Amniotic epithelial cell (primary cell): Measurements from ENCODE around the gene ALOX15B.
"Not testable (repeated sequence)": the region's sequence is repeated elsewhere in the genome, so short reads cannot be mapped to it uniquely, and the experiment has no call there.

Source experiments
- DNase-seq: peaks from one replicate; pipeline ENCODE4 v3.0.0-alpha.2; 2010; ENCODE audit warnings: low read depth

Gene ALOX15B

GRCh38 chr17:8062807-8063483, 24.1 kb downstream of the ALOX15B start:
- DNase-seq = peak; percentile 28

DNA sequence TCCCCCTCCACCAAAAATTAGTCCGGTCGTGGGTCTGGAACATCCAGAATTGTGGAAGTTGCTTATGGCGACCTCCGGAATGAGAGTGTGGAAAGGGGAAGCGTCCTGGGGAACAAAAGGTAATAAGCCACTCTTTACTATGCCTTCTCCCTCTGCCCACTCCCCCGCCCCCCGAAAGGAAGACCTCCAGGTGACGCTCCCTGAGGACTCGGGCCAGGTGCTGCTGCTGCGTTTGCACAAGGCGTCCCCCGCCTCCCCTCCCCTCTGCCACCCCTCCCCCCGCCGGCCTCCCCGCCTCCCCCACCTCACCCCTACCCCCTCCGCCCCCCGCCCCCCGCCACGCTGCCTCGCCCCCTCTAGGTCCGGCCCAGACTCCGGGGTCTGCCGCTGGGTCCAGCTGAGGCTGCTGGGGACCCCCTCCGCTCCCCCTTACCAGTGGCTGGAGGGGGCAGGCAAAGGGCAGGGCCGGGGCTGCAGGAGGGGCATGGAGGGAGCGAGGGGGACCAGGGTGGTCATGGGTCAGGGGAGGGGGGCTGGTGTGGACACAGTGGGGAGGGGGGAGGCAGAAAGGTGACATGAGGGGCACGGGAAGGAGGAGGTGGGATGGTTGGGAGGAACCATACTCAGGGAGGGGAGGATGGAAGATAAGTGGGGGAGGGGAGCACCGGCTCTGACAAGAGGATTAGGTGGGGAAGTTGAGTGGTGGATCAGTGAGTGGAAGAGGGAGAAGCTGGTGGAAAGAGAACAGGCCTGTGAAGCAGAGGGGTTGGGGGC, 25.1 kb downstream of the ALOX15B start:
- DNase-seq = no peak

GRCh38 chr17:8064561-8065019, 25.7 kb downstream of the ALOX15B start:
- DNase-seq = no peak

DNA sequence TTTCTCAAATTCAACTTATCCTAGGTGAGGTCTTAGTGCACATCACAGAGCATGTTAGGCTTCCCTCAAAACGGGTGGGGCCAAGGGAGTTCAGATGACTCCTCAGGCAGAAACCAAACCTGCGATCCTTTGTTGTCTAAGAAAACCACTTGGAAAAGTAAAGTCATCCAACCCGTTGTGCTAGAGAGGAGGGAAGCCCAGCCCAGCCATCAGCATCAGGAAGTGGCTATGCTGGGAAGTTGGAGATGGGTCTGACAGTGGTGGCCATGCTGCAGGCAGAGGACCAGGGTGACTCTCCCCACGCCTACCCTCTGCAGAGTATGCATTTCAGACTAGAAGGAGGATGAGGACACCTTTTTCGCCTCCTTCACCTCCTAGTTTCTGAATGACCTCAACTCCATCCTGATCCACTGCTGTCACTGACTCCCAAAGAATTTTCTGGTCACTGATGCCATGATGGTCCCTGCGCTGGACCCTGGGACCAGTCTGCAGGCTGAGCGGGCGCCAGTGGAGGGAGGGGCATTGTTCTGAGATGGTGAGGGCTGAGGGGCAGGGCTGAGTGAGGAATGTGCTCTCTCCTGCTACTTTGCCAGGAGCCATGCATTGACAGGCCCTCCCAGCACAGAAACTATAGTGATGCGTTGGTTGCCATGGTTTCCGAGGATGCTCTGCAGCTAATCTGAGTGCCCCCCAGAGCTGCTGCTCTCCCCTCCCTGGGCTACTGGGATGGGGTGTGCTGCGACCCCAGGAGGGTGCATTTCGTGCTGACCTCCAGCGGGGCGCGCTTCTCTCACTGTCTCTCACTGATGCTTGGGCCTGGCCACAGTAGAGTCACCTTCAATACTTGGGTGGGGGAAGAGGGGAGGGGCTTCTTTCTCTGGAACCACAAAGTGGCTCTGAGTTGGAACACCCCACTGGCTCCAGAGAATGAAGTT, 28.2 kb downstream of the ALOX15B start:
- no peak for DNase-seq

DNA sequence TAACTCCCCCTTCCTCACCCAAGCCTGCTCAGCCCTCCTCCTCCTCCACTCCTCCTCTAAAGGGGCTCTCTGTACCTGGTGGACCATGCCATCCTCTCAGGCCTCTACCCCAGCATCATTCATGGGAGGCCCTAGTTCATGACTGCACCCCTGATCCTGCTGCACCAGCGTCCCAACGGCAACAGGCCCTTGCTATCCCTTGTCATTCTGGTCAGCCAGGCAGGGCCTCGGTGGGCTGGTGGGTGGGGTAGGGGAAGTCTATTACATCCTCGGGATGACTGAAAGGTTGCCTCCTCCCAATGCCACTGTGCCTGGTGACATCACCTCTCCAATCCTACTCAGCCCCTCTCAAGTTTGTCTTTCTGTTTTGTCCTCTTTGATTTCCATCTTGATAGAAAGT, 28.9 kb downstream of the ALOX15B start:
- DNase-seq = no peak

- no peak for DNase-seq
These were observed 30.1 kb downstream of the ALOX15B start for GRCh38 chr17:8068736-8069586.

- no peak for DNase-seq
These were observed 30.7 kb downstream of the ALOX15B start for GRCh38 chr17:8069587-8069860.

GRCh38 chr17:8071496-8071895, 32.6 kb downstream of the ALOX15B start:
- no peak for DNase-seq

GRCh38 chr17:8072341-8072728, 33.5 kb downstream of the ALOX15B start:
- no peak for DNase-seq

- DNase-seq = no peak
These were observed 34.0 kb downstream of the ALOX15B start for GRCh38 chr17:8072729-8073461.

DNA sequence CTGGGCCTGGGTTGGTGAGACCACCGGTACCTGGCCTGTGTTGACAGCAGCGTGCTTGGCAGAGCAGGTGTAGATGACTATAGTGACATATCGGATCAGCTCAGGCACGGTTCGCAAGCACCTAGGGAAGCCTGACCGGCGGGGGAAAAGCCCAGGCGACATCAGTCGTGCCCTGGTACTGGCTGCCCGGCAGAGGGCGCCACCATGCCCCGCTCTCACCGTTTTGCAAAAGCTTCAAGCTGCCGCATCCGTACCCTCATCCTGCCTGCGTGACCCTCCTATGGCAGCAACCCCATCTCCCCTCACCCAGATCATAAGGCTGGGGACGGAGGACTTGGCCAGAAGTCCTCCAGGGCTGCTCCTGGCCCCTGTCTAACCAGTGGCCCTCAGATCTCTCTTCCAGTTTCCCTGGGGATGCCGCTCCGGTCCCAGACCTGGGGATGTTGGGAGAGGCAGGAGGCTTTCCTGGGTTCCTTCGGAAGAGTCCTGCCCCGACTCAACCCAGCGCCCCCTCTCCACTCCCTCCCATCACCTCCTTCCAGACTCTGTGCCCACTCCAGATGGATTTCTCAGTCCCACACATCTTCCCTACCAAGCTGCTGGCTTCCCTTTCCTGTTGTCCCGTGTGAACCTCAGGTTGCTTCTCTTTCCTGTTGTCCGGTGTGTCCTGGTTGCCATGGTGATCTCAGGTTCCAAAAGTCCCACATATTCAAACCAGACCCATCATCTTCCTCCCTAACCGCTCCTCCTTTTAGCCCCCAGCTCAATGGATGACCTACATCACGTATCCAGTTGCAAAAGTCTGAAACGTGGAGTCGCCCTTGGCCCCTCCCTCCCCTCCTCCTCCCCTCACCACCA, 35.0 kb downstream of the ALOX15B start:
- DNase-seq = peak; percentile 50

DNA sequence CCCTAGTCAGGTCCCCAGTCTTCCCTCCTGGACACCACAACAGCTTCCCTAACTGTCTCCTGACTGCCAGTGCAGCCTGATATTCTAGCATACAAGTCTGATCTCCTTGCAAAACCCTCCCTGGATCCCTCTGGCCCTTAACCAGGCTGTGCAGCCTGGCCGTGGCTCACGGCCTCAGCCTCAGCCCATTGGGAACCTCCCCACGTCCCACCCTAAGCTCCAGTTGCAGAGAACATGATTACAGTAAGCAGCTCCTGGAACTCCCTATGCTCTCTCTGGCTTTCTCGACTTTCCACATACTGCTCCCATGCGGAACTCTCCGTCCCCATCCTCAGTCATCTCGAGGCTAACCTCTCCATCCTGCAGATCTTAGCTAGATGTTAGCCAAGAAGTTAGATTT, 35.7 kb downstream of the ALOX15B start:
- DNase-seq = no peak

GRCh38 chr17:8075081-8075480, 36.2 kb downstream of the ALOX15B start:
- DNase-seq = no peak

GRCh38 chr17:8075574-8076342, 36.9 kb downstream of the ALOX15B start:
- DNase-seq = no peak

DNA sequence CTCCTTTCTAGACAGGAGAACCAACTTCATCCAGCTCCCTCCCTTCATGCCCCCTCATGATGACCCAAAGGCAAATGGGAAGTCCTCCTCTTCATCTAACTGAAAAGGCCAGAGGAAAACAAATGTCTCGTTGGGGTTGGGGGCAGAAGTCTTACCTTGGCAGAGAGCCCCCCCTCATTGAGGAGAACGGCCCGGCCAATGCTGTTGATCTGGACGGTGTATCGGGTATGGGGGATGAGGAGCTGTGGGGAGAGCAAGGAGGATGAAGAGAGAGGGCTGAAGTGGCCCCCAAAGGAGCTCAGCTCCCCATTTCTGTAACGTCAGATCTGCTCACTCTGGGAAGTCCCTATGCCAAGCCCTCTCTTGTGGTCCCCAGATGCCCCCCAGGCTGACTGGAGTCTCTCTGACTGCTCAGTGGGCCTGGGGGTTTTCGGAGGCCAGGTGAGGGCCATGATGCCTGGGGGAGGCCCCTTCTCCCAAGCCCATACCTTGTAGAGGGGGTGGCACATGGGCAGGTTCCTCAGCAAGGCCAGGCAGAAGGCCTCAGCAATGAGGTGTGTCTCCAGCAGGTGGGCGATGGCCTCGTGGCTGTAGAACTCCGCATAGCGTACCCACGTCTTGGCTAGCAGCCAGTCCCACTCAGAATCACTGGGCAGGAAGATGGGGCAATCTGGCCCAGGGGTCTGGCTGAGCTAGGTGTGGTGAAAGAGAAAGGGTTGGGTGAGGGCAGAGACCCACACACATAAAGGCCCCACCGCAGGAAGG, 37.8 kb downstream of the ALOX15B start:
- DNase-seq = no peak

GRCh38 chr17:8077939-8078338, 39.1 kb downstream of the ALOX15B start:
- DNase-seq = not testable (repeated sequence)

- no peak for DNase-seq
These were observed 40.7 kb downstream of the ALOX15B start for GRCh38 chr17:8079291-8080207.
